ENCODE results near the gene HMCN2.

HMCN2 gene

DNA sequence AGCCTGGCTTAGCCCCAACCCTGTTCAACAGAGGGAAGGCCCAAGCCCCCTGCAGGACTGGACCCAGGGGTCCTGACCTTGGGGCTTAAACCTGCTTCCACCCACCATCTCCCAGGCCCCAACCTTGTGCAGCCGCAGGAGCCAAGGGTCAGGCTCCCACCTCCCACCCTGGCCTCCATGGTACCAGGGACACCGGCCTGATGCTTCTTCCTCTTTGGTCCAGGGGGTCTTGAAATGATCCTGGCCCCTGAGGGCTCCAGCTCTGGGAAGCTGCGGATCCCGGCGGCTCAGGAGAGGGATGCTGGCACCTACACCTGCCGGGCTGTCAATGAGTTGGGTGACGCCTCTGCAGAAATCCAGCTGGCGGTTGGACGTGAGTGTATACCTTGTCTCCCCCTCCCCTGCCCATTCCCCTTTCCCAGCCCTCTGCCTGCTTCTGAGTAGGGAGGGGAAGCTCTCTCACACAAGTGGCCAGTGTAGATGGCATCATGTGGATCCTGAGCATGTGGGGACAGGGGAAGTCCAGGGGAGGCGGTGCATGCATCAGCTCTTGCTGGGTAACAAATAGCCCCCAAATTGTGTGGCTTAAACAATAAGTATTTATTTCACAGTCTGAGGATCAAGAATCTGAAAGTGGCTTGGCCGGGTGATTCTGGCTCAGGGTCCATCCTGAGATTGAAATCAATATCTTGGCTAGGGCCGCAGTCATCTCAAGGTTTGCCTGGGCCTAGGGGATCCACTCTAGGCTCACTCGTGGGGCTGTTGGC is 44.3 kb downstream of the HMCN2 start:
- no peak for DNase-seq

- no peak for DNase-seq
Measured at GRCh38 chr9:130310456-130310855, 44.9 kb downstream of the HMCN2 start.

- no peak for DNase-seq
Measured at GRCh38 chr9:130311003-130311402, 45.4 kb downstream of the HMCN2 start.

DNA sequence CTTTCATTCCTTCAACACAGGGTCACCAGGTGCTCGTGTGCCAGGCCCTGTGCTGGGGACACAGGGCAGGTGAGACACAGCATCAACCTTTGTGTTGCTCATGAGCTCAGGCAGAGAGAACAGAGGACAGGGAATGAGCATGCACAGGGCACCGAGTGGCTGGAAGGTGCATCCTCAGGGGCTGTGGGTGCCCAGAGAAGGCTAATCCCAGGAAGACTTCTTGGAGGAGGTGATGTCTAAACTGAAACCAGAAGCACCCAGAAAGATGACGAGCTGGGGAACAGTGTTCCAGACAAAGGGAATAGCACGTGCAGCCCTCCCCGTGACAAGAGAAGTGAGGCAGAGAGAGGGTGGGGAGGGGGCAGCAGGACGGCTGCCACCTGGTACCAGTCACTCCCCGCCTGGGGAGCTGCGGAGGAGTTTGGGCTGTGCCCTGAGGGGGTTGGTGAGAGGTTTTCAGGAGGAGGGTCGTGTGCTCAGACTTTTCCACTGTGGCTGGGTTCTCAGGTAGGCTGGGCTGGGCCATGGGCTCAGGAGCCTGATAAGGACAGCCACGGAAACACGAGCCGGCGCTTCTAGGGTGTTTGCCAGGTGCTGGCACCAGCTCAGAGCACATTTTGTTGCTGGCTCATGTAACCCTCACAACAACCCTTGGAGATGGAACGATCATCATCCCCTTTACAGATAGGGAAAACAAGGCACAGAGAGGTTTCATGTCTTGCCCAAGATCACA is 46.0 kb downstream of the HMCN2 start:
- no peak for DNase-seq

DNA sequence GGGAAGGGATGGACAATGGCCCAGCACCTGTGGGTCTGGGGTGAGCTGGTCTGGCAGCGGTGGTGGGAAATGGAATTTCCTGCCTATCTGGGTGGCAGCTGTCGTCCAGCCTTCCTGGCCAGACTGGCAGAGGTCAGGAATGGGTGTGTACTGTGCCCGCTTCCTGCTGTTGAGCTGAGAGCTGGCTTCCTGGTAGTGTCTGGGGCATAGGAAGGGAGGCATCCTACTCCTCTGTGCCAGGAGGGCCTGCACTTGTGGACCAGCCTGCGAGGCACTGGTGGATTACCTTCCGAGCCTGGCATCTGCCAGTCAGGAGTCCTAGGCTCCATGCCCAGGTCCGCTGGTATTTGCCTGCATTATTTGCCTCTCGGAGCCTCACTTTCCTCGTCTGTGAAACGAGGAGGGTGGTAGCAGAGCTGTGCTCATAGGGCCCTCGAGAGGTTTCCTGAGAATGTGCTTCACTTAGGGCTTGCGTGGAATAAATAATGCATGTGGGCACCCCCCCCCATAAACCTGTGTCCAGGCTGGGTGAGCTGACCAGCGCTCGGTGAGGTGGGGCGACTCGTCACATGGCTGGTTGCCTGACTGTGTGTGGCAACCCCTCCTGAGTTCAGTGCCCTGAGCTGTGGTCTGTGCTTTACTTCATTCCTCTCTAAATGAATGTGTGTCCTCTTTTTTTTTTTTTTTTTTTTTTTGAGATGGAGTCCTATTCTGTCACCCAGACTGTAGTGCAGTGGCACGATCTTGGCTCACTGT is 47.7 kb downstream of the HMCN2 start:
- no peak for DNase-seq

GRCh38 chr9:130315446-130316226 is 50.1 kb downstream of the HMCN2 start:
- no peak for DNase-seq

GRCh38 chr9:130316430-130316829 is 50.9 kb downstream of the HMCN2 start:
- no peak for DNase-seq

DNA sequence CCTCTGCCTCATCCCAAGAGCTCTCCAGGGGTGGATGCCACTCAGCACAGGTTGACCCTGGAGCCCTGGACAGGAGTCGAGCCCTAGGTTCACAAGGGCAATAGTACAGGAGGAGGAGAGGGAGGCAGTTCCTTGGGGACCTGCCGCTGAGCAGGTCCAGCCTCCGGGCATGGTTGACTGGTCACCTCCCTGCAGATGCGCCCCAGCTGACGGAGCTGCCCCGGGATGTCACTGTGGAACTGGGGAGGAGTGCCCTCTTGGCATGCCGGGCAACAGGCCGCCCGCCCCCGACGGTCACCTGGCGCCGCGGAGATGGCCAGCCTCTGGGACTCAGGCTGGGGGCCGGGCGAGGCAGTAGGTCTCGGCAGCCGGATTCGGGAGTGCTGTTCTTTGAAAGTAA is 53.7 kb downstream of the HMCN2 start:
- no peak for DNase-seq

GRCh38 chr9:130319944-130320712 is 54.6 kb downstream of the HMCN2 start:
- no peak for DNase-seq

GRCh38 chr9:130320723-130321481 is 55.3 kb downstream of the HMCN2 start:
- no peak for DNase-seq

GRCh38 chr9:130321539-130321938 is 56.0 kb downstream of the HMCN2 start:
- DNase-seq, result no peak

GRCh38 chr9:130323051-130323745 is 57.6 kb downstream of the HMCN2 start:
- DNase-seq, result no peak

DNA sequence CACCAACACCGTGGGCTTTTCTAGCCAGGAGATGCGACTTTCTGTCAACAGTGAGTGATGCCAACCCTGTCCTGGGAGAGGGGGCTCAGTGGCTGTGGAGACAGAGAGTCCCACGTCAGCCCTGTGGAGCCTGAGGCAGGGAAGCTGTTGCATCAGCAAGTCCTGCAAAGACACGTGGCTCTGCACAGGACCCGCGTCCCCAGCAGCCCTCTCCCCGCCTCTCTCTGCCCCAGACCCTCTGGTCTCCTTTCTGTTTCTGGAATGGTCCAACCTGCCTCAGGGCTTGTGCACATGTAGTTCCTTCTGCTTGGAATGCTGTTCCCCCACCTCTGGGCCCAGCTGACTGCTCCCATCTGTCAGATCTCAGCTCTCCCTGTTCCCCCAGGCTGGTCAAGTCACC is 60.4 kb downstream of the HMCN2 start:
- no peak for DNase-seq

DNA sequence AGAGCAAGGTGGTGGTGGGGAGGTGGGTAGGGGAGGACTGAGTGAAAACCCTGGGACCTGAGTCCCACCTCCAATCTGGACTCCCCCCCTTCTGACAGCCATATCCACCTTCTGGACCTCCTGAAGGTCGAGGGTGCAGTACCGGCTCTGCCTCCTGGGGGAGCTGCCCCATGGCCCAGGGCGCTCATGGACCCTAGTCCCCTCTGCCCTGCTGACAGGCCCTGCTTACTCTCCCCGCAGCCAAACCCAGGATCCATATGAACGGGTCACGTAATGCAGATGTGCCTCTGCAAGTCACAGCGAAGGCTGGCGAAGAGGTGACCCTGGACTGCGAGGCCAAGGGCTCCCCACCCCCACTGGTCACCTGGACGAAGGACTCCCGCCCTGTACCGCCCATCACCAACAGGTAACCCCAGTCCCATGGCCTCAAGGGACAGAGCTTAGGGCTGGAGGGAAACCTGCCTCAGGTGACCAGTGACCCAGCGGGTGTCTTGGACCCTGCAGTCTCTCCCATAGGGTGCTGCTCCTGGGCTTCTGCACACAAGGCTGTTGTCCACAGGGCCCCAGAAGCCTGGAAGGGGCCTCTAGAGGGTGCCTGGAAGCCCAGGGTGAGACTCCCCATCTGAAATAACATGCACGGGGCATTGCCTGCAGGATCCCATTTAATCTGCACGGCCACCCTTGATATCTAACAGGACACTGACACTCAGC is 61.7 kb downstream of the HMCN2 start:
- DNase-seq, result peak in 2 of 4 experiments; percentile 7 to 36

- no peak for DNase-seq
Measured at GRCh38 chr9:130327781-130328348, 62.3 kb downstream of the HMCN2 start.

GRCh38 chr9:130328349-130328801 is 62.8 kb downstream of the HMCN2 start:
- DNase-seq, result peak; percentile 6 to 47 (median 36)

DNA sequence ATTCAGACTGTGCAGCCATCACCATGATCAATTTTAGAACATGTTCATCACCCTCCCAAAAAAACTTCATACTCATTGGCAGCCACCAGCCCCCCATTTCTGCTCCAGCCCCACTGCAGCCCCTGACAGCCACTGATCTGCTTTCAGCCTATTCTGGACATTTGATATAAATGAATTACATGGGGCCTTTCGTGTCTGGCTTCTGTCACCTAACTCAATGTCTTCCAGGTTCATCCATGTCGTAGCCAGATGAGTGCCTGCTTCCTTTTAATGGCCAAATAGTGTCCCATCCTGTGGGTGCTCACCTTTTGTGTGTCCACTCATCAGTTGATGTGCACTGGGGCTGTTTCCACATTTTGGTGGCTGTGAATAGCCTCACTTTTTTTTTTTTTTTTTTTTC is 63.5 kb downstream of the HMCN2 start:
- DNase-seq, result no peak

DNA sequence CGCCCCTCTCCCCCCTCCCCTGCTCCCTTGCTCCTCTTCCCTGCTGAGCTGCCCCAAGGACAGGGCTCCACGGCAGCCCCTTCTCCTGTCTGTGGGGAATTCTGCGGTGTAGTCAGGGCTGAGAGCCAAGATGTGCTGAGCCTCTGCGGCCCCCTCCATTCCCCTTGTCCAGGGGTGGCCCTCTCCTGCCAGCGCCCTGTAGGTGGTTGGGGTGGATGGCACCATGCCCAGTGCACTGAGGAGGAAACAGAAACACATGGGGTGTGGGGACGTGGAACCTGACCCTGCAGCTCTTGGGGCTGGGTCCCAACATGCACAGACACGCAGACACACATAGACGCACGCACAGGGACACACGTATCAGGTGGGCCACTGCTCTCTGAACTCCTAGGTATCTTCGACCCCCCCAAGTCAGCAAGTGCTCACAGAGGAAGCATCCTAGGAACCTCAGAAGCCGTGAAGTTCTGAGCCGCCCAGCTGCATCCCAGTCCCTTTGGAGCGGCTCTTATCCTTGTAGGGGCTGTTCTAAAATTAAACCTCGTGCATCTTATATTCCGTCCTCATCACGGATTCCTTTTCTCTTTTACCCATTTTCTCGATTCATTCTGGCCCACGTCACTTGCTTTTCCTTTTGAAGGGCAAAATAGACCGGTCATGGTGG is 64.8 kb downstream of the HMCN2 start:
- no peak for DNase-seq

DNA sequence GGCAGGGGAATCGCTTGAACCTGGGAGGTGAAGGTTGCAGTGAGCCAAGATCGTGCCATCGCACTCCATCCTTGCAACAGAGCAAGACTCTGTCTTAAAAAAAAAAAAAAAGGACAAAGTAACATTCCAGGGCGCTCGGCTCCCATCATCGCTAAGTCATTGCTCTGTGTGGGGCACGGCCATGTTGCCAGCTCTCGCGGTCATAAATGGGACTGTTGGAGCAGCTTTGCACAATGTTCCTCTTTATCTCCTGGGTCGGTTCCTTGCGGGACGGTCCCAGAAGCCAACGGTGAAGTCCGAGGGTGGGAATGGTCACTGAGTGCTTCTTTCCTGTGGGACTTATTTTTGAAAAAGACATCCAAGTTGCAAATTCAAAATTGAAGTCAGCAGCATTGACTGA is 65.5 kb downstream of the HMCN2 start:
- no peak for DNase-seq
